ENCODE results near the gene TNFRSF21. TPM values are rescaled to one million over a fixed set of nuclear protein-coding genes. Genes with fewer than 3 reads are reported as not detected.
A peak's percentile ranks its signal among the peaks of the same experiment; 100 is the strongest.

The TNFRSF21 gene
- total and polyA plus RNA-seq, 2 of the 8 experiments (the other 6 are each of a cell fraction or from before 2014, with no cell fraction given): 16.4 to 52.7 TPM

DNA sequence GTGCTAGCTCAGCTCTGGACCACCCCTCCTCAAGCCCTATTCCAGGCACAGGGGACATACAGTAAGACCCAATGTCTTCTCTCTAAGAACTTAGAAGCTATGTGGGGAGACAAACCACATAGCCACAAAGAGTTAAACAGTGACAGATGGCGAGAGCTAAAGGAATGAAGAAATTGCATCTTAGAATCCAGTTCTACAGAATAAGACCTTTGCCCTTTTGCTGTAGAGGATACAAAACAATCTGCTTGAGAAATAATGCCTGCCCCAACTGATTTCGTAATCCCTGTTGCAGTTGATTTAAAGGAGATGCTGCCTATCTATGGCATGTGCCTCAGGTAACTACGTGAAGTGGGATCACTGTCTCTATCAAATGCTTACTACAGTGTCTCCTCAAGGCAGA, 31.2 kb downstream of the TNFRSF21 start:
- Histone ChIP-seq H4K91ac (replicated peaks; ENCODE audit: insufficient read length, low read length) (no peak overlapping the region), H3K23me2 (ENCODE audit: low read depth, low read length) (no peaks in the 10 kb centered on the region), H3K18ac (ENCODE audit: extremely low read depth, low read length) (no peak overlapping the region), H2AK5ac (ENCODE audit: low read depth, low read length) (no peak overlapping the region), H3K79me2 (ENCODE audit: control insufficient read depth in 1 of 2, insufficient read depth in 2 of 2, low read length in 2 of 2) (peaks cover 0 to 64% of the 10 kb centered on the region in 2 experiments; a peak in 2 of 4 replicates), H3K14ac (ENCODE audit: insufficient read length) (no peak overlapping the region), H2BK12ac (ENCODE audit: low read depth, low read length) (no peak overlapping the region), H3K27ac (ENCODE audit: low read depth, low read length) (no peak overlapping the region), H3K36me3 (ENCODE audit: control insufficient read depth in 2 of 4, insufficient read depth in 4 of 4, low read length in 3 of 4) (peaks cover 3 to 27% (median 9%) of the 10 kb centered on the region in 4 experiments; a peak in 7 of 8 replicates), H3K4ac (replicated peaks; ENCODE audit: insufficient read length, low read depth, low read length) (no peak overlapping the region), H4K5ac (ENCODE audit: insufficient read length, low read depth, low read length) (no peak overlapping the region), H4K8ac (ENCODE audit: extremely low read depth, insufficient read depth, low read length) (no peak overlapping the region), H3K79me1 (ENCODE audit: low read depth, low read length) (peaks cover 2% of the 10 kb centered on the region; the same call in 1 of the 2 replicates), H3K9ac (replicated peaks in 1 of 4; ENCODE audit: extremely low read depth in 1 of 4, low read depth in 3 of 4, low read length in 3 of 4) (no peak overlapping the region), H3K23ac (ENCODE audit: insufficient read length) (no peak overlapping the region), H2BK5ac (ENCODE audit: low read depth, low read length) (no peak overlapping the region), H3K27me3 (replicated peaks in 1 of 4; ENCODE audit: control insufficient read depth in 3 of 4, extremely low read depth in 1 of 4, insufficient read depth in 3 of 4, low read length in 3 of 4) (no peaks in the 10 kb centered on the region), H3K4me2 (ENCODE audit: insufficient read depth in 1 of 2, low read depth in 2 of 2, low read length in 2 of 2) (no peak overlapping the region), H4K20me1 (replicated peaks in 1 of 2; ENCODE audit: control insufficient read depth in 1 of 2, insufficient read depth in 2 of 2, low read length in 2 of 2) (no peaks in the 10 kb centered on the region), H3K9me3 (ENCODE audit: insufficient read depth in 2 of 2, low read depth in 1 of 2, low read length in 1 of 2) (no peaks in the 10 kb centered on the region), H2AFZ (ENCODE audit: low read length) (no peak overlapping the region), H3K56ac (replicated peaks; ENCODE audit: insufficient read length, low read depth, low read length) (no peak overlapping the region), H3K4me3 (ENCODE audit: extremely low read depth in 1 of 4, insufficient read depth in 2 of 4, low read depth in 3 of 4, low read length in 4 of 4) (no peak overlapping the region), H3K4me1 (replicated peaks in 1 of 4; ENCODE audit: control insufficient read depth in 3 of 4, insufficient read depth in 4 of 4, low read length in 3 of 4) (no peaks in the 10 kb centered on the region), H2BK15ac (ENCODE audit: low read length) (no peak overlapping the region), H2BK120ac (replicated peaks; ENCODE audit: low read depth, low read length) (no peak overlapping the region), H2BK20ac (ENCODE audit: low read length) (no peak overlapping the region)
- WGBS, 2 experiments (ENCODE audit: extremely low coverage in 1 of 2, insufficient coverage in 1 of 2, insufficient read length in 1 of 2, insufficient replicate concordance in 2 of 2, low coverage in 1 of 2, low lambda C conversion rate in 2 of 2, missing lambda C conversion rate in 1 of 2): 78% methylated on average over 3 of the region's 3 CpGs; no CpG with 5 or more reads in 1 of the 2 experiments
- ChIA-PET POLR2A (ENCODE audit: partially characterized antibody) (no interaction called here), CTCF (ENCODE audit: partially characterized antibody) (interaction anchor here (1.5 kb wide), 1 partner anchor 183 kb away, joined by 3 read pairs; no protein-coding TSS in a partner anchor)
- peak; percentile 49; the same call in 1 of the 2 replicates for TF ChIP-seq CEBPB (IDR thresholded peaks at IDR 0.05; ENCODE audit: low read depth, low read length)
- TF ChIP-seq ATF2 (IDR thresholded peaks at IDR 0.05; ENCODE audit: low read length): no peak
- TF ChIP-seq KDM4A (IDR thresholded peaks at IDR 0.05; ENCODE audit: low read depth, low read length, severe bottlenecking): no peak
- DNase-seq (ENCODE audit: low read depth in 1 of 2, low spot score in 2 of 2) (no peak), FAIRE-seq (no peak)
